ENCODE results near the gene OR4M1.
"Not testable (repeated sequence)": the region's sequence is repeated elsewhere in the genome, so short reads cannot be mapped to it uniquely, and the experiment has no call there.

The OR4M1 gene

GRCh38 chr14:19775587-19775986 lies 2.3 kb downstream of the OR4M1 start:
- DNase-seq (ENCODE audit: low read depth): no peak
- no peak for TF ChIP-seq CTCF (IDR thresholded peaks at IDR 0.05; ENCODE audit: low read depth, low read length, missing control alignments)
- no peak overlapping the region for H3K4me3 ChIP-seq (ENCODE audit: low read depth, low read length)

GRCh38 chr14:19785848-19786247 lies 12.5 kb downstream of the OR4M1 start:
- not testable (repeated sequence) for DNase-seq (ENCODE audit: low read depth); H3K4me3 ChIP-seq (ENCODE audit: low read depth, low read length)

GRCh38 chr14:19787318-19787717 lies 14.0 kb downstream of the OR4M1 start:
- not testable (repeated sequence) for H3K4me3 ChIP-seq (ENCODE audit: low read depth, low read length); DNase-seq (ENCODE audit: low read depth)

GRCh38 chr14:19788150-19788549 lies 14.8 kb downstream of the OR4M1 start:
- not testable (repeated sequence) for DNase-seq (ENCODE audit: low read depth); H3K4me3 ChIP-seq (ENCODE audit: low read depth, low read length)

- peak; percentile 21 for TF ChIP-seq CTCF (IDR thresholded peaks at IDR 0.05; ENCODE audit: low read depth, low read length, missing control alignments)
- DNase-seq (ENCODE audit: low read depth); H3K4me3 ChIP-seq (ENCODE audit: low read depth, low read length): not testable (repeated sequence)
Measured at GRCh38 chr14:19796520-19797108, 23.3 kb downstream of the OR4M1 start.

- no peak for DNase-seq (ENCODE audit: low read depth)
- no peak for TF ChIP-seq CTCF (IDR thresholded peaks at IDR 0.05; ENCODE audit: low read depth, low read length, missing control alignments)
- no peak overlapping the region for H3K4me3 ChIP-seq (ENCODE audit: low read depth, low read length)
Measured at GRCh38 chr14:19799880-19800279, 26.6 kb downstream of the OR4M1 start.

- H3K4me3 ChIP-seq (ENCODE audit: low read depth, low read length): no peak overlapping the region
- DNase-seq (ENCODE audit: low read depth): no peak
- TF ChIP-seq CTCF (IDR thresholded peaks at IDR 0.05; ENCODE audit: low read depth, low read length, missing control alignments): no peak
Measured at GRCh38 chr14:19800282-19801117, 27.2 kb downstream of the OR4M1 start.

GRCh38 chr14:19801118-19801464 lies 27.8 kb downstream of the OR4M1 start:
- DNase-seq (ENCODE audit: low read depth): no peak
- no peak for TF ChIP-seq CTCF (IDR thresholded peaks at IDR 0.05; ENCODE audit: low read depth, low read length, missing control alignments)
- H3K4me3 ChIP-seq (ENCODE audit: low read depth, low read length): no peak overlapping the region

- DNase-seq (ENCODE audit: low read depth); H3K4me3 ChIP-seq (ENCODE audit: low read depth, low read length): not testable (repeated sequence)
Measured at GRCh38 chr14:19803470-19803869, 30.2 kb downstream of the OR4M1 start, which contains the start of gene OR4N2. Gene OR4N2 (plus strand): TSS chr14:19803770. CDS start chr14:19827449, 23,679 bp downstream.

- not testable (repeated sequence) for DNase-seq (ENCODE audit: low read depth); H3K4me3 ChIP-seq (ENCODE audit: low read depth, low read length)
Measured at GRCh38 chr14:19813171-19813920, 40.0 kb downstream of the OR4M1 start.

- not testable (repeated sequence) for DNase-seq (ENCODE audit: low read depth); H3K4me3 ChIP-seq (ENCODE audit: low read depth, low read length)
Measured at GRCh38 chr14:19819879-19820278, 46.6 kb downstream of the OR4M1 start.

GRCh38 chr14:19821016-19821415 lies 47.7 kb downstream of the OR4M1 start:
- not testable (repeated sequence) for DNase-seq (ENCODE audit: low read depth); H3K4me3 ChIP-seq (ENCODE audit: low read depth, low read length)

Data from GM12864 (cell line).